Liver (tissue), 9 donors: ENCODE data around the gene CWF19L2. TPM values are rescaled to one million over a fixed set of nuclear protein-coding genes. Genes with fewer than 3 reads are reported as not detected.

Source experiments
- DNase-seq: peaks from one replicate; pipeline ENCODE4 v3.0.0-alpha.2; 2017; ENCODE audit warnings: low spot score
- H3K27ac ChIP-seq, 2 donors: one replicate each; pipeline ENCODE4 v1.7.0; 2013; ENCODE audit warnings: inconsistent platforms in 2 of 2, low read length in 2 of 2, control low read depth in 1 of 2, low read depth in 1 of 2, mild to moderate bottlenecking in 1 of 2
- H3K27me3 ChIP-seq, 4 donors: one replicate each; pipeline versions ENCODE4 v1.6.1 to v1.7.0; 2013; ENCODE audit warnings: low read length in 3 of 4, inconsistent platforms in 1 of 4, mild to moderate bottlenecking in 1 of 4, moderate library complexity in 1 of 4; ENCODE audit not compliant: control insufficient read depth in 4 of 4, insufficient read depth in 4 of 4
- H3K36me3 ChIP-seq, 4 donors: one replicate each; pipeline versions ENCODE4 v1.6.1 to v1.7.0; 2013; ENCODE audit warnings: low read length in 3 of 4, mild to moderate bottlenecking in 3 of 4, low read depth in 1 of 4, moderate library complexity in 1 of 4; ENCODE audit not compliant: control insufficient read depth in 4 of 4, insufficient read depth in 3 of 4
- H3K4me1 ChIP-seq, 4 donors: one replicate each; pipeline versions ENCODE4 v1.6.1 to v1.7.0; 2013; ENCODE audit warnings: low read length in 3 of 4, mild to moderate bottlenecking in 3 of 4, moderate library complexity in 1 of 4; ENCODE audit not compliant: control insufficient read depth in 4 of 4, insufficient read depth in 4 of 4
- H3K4me3 ChIP-seq, 3 donors: one replicate each; pipeline versions ENCODE4 v1.6.1 to v1.7.0; 2013; ENCODE audit warnings: low read length in 3 of 3, control low read depth in 1 of 3, low read depth in 1 of 3, mild to moderate bottlenecking in 1 of 3
- H3K9ac ChIP-seq, 2 donors: one replicate each; pipeline ENCODE4 v1.7.0; 2013; ENCODE audit warnings: low read length in 2 of 2, mild to moderate bottlenecking in 2 of 2, moderate library complexity in 2 of 2, control low read depth in 1 of 2, low read depth in 1 of 2
- H3K9me3 ChIP-seq, 4 donors: one replicate each; pipeline versions ENCODE4 v1.6.1 to v1.7.0; 2013; ENCODE audit warnings: low read length in 3 of 4; ENCODE audit not compliant: control insufficient read depth in 4 of 4
- ATF3 ChIP-seq: IDR thresholded peaks from 2 replicates; pipeline ENCODE4 v1.6.1; 2016; ENCODE audit warnings: antibody characterized with exemption
- EGR1 ChIP-seq, 2 donors: IDR thresholded peaks; 2 replicates each; pipeline ENCODE4 v1.6.1; 2016 to 2018; ENCODE audit warnings: antibody characterized with exemption in 2 of 2, low read depth in 2 of 2
- FOXA2 ChIP-seq: IDR thresholded peaks from 2 replicates; pipeline ENCODE4 v1.6.1; 2016; ENCODE audit warnings: antibody characterized with exemption
- GABPA ChIP-seq, 2 donors: IDR thresholded peaks in 1 of 2; conservative IDR thresholded peaks in 1 of 2; 2 replicates each; pipeline ENCODE4 v1.6.1; 2016; ENCODE audit warnings: antibody characterized with exemption in 2 of 2, mild to moderate bottlenecking in 1 of 2, moderate library complexity in 1 of 2
- HNF4G ChIP-seq: IDR thresholded peaks from 2 replicates; pipeline ENCODE4 v1.6.1; 2016; ENCODE audit warnings: antibody characterized with exemption
- NR2F2 ChIP-seq: IDR thresholded peaks from 2 replicates; pipeline ENCODE4 v1.6.1; 2016; ENCODE audit warnings: antibody characterized with exemption
- WGBS: extraction: QIAGEN DNeasy Blood & Tissue Kit; methylation state at CpG from one replicate; pipeline ENCODE4 v1.1.7; 2013; 5-methylcytosine and 5-hydroxymethylcytosine counted together
- polyA plus RNA-seq, 2 donors: library from polyadenylated mRNA; stranded (reverse) in 1 of 2; unstranded in 1 of 2; fragments of 200-250 nt in 1 of 2; fragments of >200 nt in 1 of 2; fragmentation: Nextera tagmentation in 1 of 2; extraction: Ambion mirVana in 1 of 2; gene quantifications; one replicate each; pipeline versions ENCODE4 v1.2.1 to v1.2.3, GENCODE V29; 2013 to 2015
- total RNA-seq, 2 donors: library from RNA; depleted of rRNA; stranded (reverse); fragments of >200 nt; gene quantifications; one replicate each; pipeline ENCODE4 v1.2.3, GENCODE V29; 2014
- TF ChIP-seq, protein P1 (sequence below): IDR thresholded peaks from 2 replicates; pipeline ENCODE4 v1.6.1; 2016; ENCODE audit warnings: antibody characterized with exemption, mild to moderate bottlenecking
- donor health status: healthy.
- donor health status: healthy.
- donor health status: healthy.
- donor health status: healthy.
- donor health status: healthy.

CWF19L2 gene
- total and polyA plus RNA-seq, 4 donors: 2.0 to 10.7 (median 5.8) TPM

DNA sequence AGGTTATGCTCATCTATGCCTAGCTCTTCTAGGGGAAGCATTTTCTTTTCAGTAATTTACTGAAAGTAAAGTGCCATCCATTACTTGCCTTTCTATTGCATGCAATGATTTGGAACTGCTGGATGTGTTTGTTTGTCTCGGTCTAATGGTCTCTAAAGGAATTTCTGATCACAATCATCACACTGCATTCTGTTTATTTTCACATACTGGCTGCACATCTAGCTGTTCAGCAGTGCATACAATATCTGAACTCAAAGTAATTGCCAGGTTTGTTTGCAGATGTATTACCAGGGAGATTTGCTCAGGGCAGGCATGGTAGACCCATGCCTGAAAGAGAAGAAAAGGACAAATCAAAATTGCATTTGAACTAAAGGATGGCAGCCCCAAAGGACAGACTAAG, 36.4 kb upstream of the CWF19L2 start:
- H3K27ac ChIP-seq: no peak overlapping the region
- H3K4me1 ChIP-seq: no peaks in the 10 kb centered on the region
- H3K36me3 ChIP-seq: no peaks in the 10 kb centered on the region
- no peak for DNase-seq
- no peaks in the 10 kb centered on the region for H3K27me3 ChIP-seq
- TF ChIP-seq HNF4G: no peak
- TF ChIP-seq FOXA2: no peak
- no peak for TF ChIP-seq NR2F2
- no peak overlapping the region for H3K9ac ChIP-seq
- H3K9me3 ChIP-seq: no peaks in the 10 kb centered on the region
- no peak overlapping the region for H3K4me3 ChIP-seq
- 72% methylated on average over 1 of the region's 1 CpG for WGBS

DNA sequence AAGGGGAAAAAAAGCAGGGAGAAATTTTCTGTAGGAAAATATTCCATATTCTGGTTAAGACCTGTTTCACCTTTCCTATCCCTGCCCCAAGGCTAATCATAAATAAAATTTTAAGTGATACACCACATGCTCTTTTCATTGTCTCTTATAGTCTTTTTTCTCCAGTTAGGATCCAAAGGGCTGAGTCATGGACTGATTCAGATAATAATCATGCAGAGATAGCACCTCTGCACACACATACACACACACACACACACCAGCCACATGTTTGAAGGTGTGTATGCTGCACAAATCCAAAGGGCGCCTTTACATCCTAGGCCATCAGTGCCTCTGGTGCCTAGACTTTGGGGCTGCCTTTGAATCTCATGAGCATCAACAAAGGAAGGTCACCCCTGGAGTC, 35.5 kb upstream of the CWF19L2 start:
- Histone ChIP-seq H3K4me1 (no peaks in the 10 kb centered on the region), H3K9me3 (peaks cover 0 to 3% (median 0%) of the 10 kb centered on the region in 4 donors), H3K9ac (no peak overlapping the region), H3K4me3 (no peak overlapping the region), H3K36me3 (no peaks in the 10 kb centered on the region), H3K27ac (no peak overlapping the region), H3K27me3 (no peaks in the 10 kb centered on the region)
- 90% methylated on average over 1 of the region's 1 CpG for WGBS
- no peak for DNase-seq
- TF ChIP-seq, protein P1, sequence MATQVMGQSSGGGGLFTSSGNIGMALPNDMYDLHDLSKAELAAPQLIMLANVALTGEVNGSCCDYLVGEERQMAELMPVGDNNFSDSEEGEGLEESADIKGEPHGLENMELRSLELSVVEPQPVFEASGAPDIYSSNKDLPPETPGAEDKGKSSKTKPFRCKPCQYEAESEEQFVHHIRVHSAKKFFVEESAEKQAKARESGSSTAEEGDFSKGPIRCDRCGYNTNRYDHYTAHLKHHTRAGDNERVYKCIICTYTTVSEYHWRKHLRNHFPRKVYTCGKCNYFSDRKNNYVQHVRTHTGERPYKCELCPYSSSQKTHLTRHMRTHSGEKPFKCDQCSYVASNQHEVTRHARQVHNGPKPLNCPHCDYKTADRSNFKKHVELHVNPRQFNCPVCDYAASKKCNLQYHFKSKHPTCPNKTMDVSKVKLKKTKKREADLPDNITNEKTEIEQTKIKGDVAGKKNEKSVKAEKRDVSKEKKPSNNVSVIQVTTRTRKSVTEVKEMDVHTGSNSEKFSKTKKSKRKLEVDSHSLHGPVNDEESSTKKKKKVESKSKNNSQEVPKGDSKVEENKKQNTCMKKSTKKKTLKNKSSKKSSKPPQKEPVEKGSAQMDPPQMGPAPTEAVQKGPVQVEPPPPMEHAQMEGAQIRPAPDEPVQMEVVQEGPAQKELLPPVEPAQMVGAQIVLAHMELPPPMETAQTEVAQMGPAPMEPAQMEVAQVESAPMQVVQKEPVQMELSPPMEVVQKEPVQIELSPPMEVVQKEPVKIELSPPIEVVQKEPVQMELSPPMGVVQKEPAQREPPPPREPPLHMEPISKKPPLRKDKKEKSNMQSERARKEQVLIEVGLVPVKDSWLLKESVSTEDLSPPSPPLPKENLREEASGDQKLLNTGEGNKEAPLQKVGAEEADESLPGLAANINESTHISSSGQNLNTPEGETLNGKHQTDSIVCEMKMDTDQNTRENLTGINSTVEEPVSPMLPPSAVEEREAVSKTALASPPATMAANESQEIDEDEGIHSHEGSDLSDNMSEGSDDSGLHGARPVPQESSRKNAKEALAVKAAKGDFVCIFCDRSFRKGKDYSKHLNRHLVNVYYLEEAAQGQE: no peak
- TF ChIP-seq GABPA (IDR thresholded peaks at IDR 0.05 in 1 of 2, conservative IDR thresholded peaks at IDR 0.05 in 1 of 2): no peak

GRCh38 chr11:107490836-107491235, 33.2 kb upstream of the CWF19L2 start:
- Histone ChIP-seq H3K36me3 (no peaks in the 10 kb centered on the region), H3K9me3 (peaks cover 0 to 3% (median 0%) of the 10 kb centered on the region in 4 donors), H3K27ac (no peak overlapping the region), H3K4me1 (no peaks in the 10 kb centered on the region), H3K27me3 (no peaks in the 10 kb centered on the region), H3K4me3 (no peak overlapping the region), H3K9ac (no peak overlapping the region)
- WGBS: 81% methylated on average over 2 of the region's 2 CpGs
- no peak for TF ChIP-seq GABPA (IDR thresholded peaks at IDR 0.05 in 1 of 2, conservative IDR thresholded peaks at IDR 0.05 in 1 of 2)
- no peak for TF ChIP-seq ATF3
- no peak for TF ChIP-seq EGR1 (IDR thresholded peaks at IDR 0.05; ENCODE audit: low read depth in 2 of 2)
- no peak for TF ChIP-seq NR2F2
- TF ChIP-seq, protein P1: no peak
- DNase-seq: no peak
